ENCODE data around the gene TMEM231. TPM values are rescaled to one million over a fixed set of nuclear protein-coding genes. Genes with fewer than 3 reads are reported as not detected.

TMEM231 gene
- total and polyA plus RNA-seq, 8 donors, result 8.2 to 25.8 (median 22.6) TPM

DNA sequence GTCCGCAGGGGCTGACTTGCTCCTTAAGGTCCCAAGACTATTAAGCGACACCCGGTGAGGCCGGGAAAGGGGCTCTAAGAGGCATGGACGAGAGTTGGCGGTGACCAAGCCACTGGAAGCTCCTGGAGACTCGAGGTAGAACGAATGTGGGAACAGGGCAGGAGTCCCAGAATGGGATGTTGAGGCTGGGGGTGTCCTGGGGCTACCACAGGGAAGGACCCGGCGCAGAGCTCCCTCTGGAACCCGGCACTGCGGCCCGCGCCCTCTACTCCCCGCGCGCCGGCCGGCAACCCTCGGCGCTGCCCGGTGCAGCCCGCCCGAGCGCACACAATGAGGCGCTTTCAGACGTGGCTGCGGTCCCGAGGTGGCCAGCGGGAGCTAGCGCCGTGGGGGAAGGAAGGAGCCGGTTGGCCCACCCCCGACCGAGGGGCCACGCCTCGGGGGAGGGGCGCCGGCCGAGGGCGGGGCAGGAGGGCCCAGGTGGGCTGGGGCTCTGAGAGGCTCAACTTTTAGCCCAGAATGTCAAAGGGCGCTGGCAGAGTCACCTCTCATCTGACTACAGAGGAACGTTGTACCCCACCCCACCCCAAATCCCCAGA is 60.9 kb downstream of the TMEM231 start, which contains the start of gene CHST6:
CHST6 (minus strand) TSS at position 366 of the 599 bp plus-strand sequence. CDS start 15,613 bp downstream, outside the sequence.
- ATAC-seq, result peak; percentile 76
- intact Hi-C loops (cut with DNase I), result no loop called here
- peaks cover 2 to 11% of the 10 kb centered on the region in 2 donors for H3K4me1 ChIP-seq
- peaks cover 0 to 48% of the 10 kb centered on the region in 2 donors for H3K27me3 ChIP-seq
- no peaks in the 10 kb centered on the region for H3K9me3 ChIP-seq
- H3K27ac ChIP-seq, result no peak within 1 kb of the TSS
- peak within 1 kb of the TSS; percentile 24 to 27 for H3K4me3 ChIP-seq
- TF ChIP-seq, protein P1, sequence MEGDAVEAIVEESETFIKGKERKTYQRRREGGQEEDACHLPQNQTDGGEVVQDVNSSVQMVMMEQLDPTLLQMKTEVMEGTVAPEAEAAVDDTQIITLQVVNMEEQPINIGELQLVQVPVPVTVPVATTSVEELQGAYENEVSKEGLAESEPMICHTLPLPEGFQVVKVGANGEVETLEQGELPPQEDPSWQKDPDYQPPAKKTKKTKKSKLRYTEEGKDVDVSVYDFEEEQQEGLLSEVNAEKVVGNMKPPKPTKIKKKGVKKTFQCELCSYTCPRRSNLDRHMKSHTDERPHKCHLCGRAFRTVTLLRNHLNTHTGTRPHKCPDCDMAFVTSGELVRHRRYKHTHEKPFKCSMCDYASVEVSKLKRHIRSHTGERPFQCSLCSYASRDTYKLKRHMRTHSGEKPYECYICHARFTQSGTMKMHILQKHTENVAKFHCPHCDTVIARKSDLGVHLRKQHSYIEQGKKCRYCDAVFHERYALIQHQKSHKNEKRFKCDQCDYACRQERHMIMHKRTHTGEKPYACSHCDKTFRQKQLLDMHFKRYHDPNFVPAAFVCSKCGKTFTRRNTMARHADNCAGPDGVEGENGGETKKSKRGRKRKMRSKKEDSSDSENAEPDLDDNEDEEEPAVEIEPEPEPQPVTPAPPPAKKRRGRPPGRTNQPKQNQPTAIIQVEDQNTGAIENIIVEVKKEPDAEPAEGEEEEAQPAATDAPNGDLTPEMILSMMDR (IDR thresholded peaks at IDR 0.05), result no peak
- no peaks in the 10 kb centered on the region for H3K36me3 ChIP-seq
- DNase-seq, result peak in 1 of 4 donors; percentile 79

DNA sequence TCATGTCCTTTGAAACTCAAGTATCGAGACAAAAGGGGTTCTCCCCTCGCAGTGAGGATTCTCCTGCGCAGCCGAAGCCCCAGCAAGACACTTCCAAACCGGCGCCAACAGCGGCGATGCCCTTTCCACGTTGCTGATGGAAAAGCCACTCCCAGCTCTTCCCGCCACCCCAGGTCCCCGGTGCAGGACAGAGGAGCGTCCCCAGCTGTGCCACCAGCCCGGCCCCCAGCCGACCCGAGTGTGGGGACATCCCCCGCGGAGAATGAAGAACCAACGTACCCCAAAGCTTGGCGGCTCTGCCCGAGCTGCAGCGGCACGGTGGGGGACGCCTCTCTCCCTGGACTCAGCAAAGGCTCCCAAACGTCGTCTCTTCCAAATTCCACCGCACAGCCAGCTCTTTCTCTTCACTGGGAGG is 61.4 kb downstream of the TMEM231 start:
- ATAC-seq (peak; percentile 12), DNase-seq (peak in 1 of 4 donors; percentile 81)
- no peak overlapping the region for H3K27ac ChIP-seq
- intact Hi-C loops (cut with DNase I), result no loop called here
- H3K4me1 ChIP-seq, result peaks cover 2 to 11% of the 10 kb centered on the region in 2 donors
- H3K9me3 ChIP-seq, result no peaks in the 10 kb centered on the region
- H3K4me3 ChIP-seq, result peak overlapping the region; percentile 24 to 27
- H3K27me3 ChIP-seq, result peaks cover 0 to 48% of the 10 kb centered on the region in 2 donors
- TF ChIP-seq, protein P1 (IDR thresholded peaks at IDR 0.05), result no peak
- H3K36me3 ChIP-seq, result no peaks in the 10 kb centered on the region

DNA sequence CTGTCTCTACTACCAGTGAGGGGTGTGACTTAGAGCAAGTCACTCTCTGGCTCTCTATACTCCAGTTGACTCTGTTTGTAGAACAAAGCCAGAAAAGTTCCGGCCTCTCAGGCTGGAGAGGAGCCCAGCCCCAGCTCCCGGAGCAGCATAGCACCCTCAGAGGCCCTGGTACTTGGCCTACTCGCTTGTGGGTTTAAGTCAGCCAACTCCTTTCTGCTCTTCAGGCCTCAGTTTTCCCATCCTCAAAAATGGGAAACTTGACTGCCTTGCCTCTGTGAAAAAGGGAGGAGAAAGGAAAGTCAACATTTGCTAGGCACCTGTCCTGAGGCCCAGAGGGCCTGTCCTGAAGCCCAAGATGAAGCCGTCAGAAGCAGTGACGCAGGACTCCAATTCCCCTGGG is 61.9 kb downstream of the TMEM231 start:
- peaks cover 0 to 48% of the 10 kb centered on the region in 2 donors for H3K27me3 ChIP-seq
- peak overlapping the region in 1 of 2 donors; percentile 27 for H3K4me3 ChIP-seq
- no peaks in the 10 kb centered on the region for H3K9me3 ChIP-seq
- no peaks in the 10 kb centered on the region for H3K36me3 ChIP-seq
- no peak overlapping the region for H3K27ac ChIP-seq
- ATAC-seq (peak; percentile 42), DNase-seq (peak in 1 of 4 donors; percentile 3)
- TF ChIP-seq, protein P1 (IDR thresholded peaks at IDR 0.05), result no peak
- intact Hi-C loops (cut with DNase I), result no loop called here
- H3K4me1 ChIP-seq, result peaks cover 2 to 11% of the 10 kb centered on the region in 2 donors

DNA sequence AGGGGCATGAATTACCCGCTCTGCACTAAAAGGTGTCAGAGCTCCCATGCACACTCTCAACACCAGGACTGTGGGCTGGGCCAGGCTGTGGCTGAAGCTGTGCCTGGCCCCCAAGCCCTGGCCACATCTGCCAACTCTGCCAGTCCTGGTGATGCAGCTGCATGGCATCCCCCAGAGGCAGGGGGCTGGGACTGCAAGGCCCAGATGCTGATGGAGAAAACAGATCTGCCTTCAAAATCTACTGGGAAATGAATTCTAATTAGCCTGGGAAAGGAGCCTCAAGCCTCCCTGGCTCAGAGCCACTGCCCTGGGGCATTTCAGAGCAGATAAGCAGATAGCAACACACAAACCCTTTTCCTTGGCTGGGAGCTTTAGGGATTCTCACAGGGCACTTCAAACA is 64.2 kb downstream of the TMEM231 start:
- Histone ChIP-seq H3K4me3 (no peak overlapping the region), H3K27ac (no peak overlapping the region), H3K9me3 (no peaks in the 10 kb centered on the region), H3K36me3 (no peaks in the 10 kb centered on the region), H3K4me1 (peaks cover 2 to 11% of the 10 kb centered on the region in 2 donors), H3K27me3 (peaks cover 0 to 48% of the 10 kb centered on the region in 2 donors)
- TF ChIP-seq, protein P1 (IDR thresholded peaks at IDR 0.05), result no peak
- intact Hi-C loops (cut with DNase I), result no loop called here
- no peak for ATAC-seq
- DNase-seq, result peak in 1 of 4 donors; percentile 33

DNA sequence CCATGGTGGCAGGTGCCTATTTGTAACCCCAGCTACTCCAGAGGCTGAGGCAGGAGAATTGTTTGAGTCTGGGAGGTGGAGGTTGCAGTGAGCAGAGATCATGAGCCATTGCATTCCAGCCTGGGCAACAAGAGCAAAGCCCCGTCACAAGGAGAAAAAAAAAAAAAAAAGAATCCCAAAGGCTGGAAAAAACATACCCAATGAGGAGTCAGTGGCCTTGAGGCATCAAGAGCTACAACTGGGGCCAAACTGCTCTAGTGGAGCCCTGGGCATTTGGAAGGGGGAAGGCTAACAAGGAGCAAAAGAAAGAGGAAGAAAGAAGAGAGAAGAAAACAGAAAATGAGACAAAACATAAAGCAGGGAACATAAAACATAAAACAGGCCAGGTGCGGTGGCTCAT is 67.7 kb downstream of the TMEM231 start:
- intact Hi-C loops (cut with DNase I), result no loop called here
- Histone ChIP-seq H3K36me3 (no peaks in the 10 kb centered on the region), H3K27ac (no peak overlapping the region), H3K4me3 (no peak overlapping the region), H3K4me1 (no peaks in the 10 kb centered on the region), H3K9me3 (no peaks in the 10 kb centered on the region), H3K27me3 (peaks cover 0 to 19% of the 10 kb centered on the region in 2 donors)
- TF ChIP-seq, protein P1 (IDR thresholded peaks at IDR 0.05), result no peak
- ATAC-seq (no peak), DNase-seq (no peak)

Other genes starting within 250 kb of the TMEM231 start
- 10 to 100 TPM; 43.4 to 44.5 TPM for gene CFDP1, start 122.7 kb downstream of the TMEM231 start, total RNA-seq
- 100 to 1,000 TPM; 127 to 151 (median 143) TPM for gene CFDP1, start 122.7 kb downstream of the TMEM231 start, polyA plus RNA-seq (ENCODE audit: insufficient read length in 6 of 6)
- 10 to 100 TPM; 20.2 to 30.9 TPM for gene TMEM170A, start 91.6 kb downstream of the TMEM231 start, total RNA-seq
- 10 to 100 TPM; 29.9 to 40.1 (median 36.0) TPM for gene TMEM170A, start 91.6 kb downstream of the TMEM231 start, polyA plus RNA-seq (ENCODE audit: insufficient read length in 6 of 6)
- 1 to 10 TPM; 3.3 to 3.9 TPM for gene CHST6, start 60.8 kb downstream of the TMEM231 start, total RNA-seq
- 1 to 10 TPM; 1.3 to 2.0 (median 1.5) TPM for gene CHST6, start 60.8 kb downstream of the TMEM231 start, polyA plus RNA-seq (ENCODE audit: insufficient read length in 6 of 6)
- gene CHST5, start 20.1 kb downstream of the TMEM231 start, total RNA-seq, result 1 to 10 TPM in 1 of 2 donors, under 1 TPM in 1; 0.09 to 1.4 TPM
- gene CHST5, start 20.1 kb downstream of the TMEM231 start, polyA plus RNA-seq (ENCODE audit: insufficient read length in 6 of 6), result 1 to 10 TPM in 2 of 6 donors, under 1 TPM in 4; 0.48 to 1.6 (median 0.65) TPM
- 100 to 1,000 TPM in 1 of 2 donors, 10 to 100 TPM in 1; 94.1 to 107 TPM for gene GABARAPL2, start 10.1 kb upstream of the TMEM231 start, total RNA-seq
- gene GABARAPL2, start 10.1 kb upstream of the TMEM231 start, polyA plus RNA-seq (ENCODE audit: insufficient read length in 6 of 6), result 100 to 1,000 TPM; 126 to 145 (median 143) TPM
- 10 to 100 TPM; 45.4 to 53.0 TPM for gene ADAT1, start 67.0 kb upstream of the TMEM231 start, total RNA-seq
- gene ADAT1, start 67.0 kb upstream of the TMEM231 start, polyA plus RNA-seq (ENCODE audit: insufficient read length in 6 of 6), result 10 to 100 TPM; 39.1 to 57.4 (median 51.8) TPM
- 100 to 1,000 TPM in 1 of 2 donors, 10 to 100 TPM in 1; 80.0 to 106 TPM for gene KARS1, start 91.4 kb upstream of the TMEM231 start, total RNA-seq
- gene KARS1, start 91.4 kb upstream of the TMEM231 start, polyA plus RNA-seq (ENCODE audit: insufficient read length in 6 of 6), result 100 to 1,000 TPM; 117 to 128 (median 123) TPM
- 10 to 100 TPM; 46.7 to 55.8 TPM for gene TERF2IP, start 91.5 kb upstream of the TMEM231 start, total RNA-seq
- gene TERF2IP, start 91.5 kb upstream of the TMEM231 start, polyA plus RNA-seq (ENCODE audit: insufficient read length in 6 of 6), result 10 to 100 TPM; 75.0 to 88.7 (median 78.7) TPM
- gene CPHXL2, start 120.8 kb upstream of the TMEM231 start, total RNA-seq, result not detected
- under 1 TPM in 3 of 6 donors, not detected in 3; 0.17 to 0.52 (median 0.52) TPM for gene CPHXL2, start 120.8 kb upstream of the TMEM231 start, polyA plus RNA-seq (ENCODE audit: insufficient read length in 6 of 6)
- gene DUXB, start 145.2 kb upstream of the TMEM231 start, total RNA-seq, result not detected
- gene DUXB, start 145.2 kb upstream of the TMEM231 start, polyA plus RNA-seq (ENCODE audit: insufficient read length in 6 of 6), result under 1 TPM in 4 of 6 donors, not detected in 2; 0.15 to 0.42 (median 0.16) TPM
- not detected for gene CPHXL, start 170.2 kb upstream of the TMEM231 start, total RNA-seq
- gene CPHXL, start 170.2 kb upstream of the TMEM231 start, polyA plus RNA-seq (ENCODE audit: insufficient read length in 6 of 6), result under 1 TPM in 1 of 6 donors, not detected in 5; 0.17 TPM